RWPE1 (cell line): Measurements from ENCODE around the gene TPH2.

Experiments used
- CTCF ChIA-PET: fragments of 350-600 bp; sonication (Branson Sonifier 250); formaldehyde crosslinking; extraction: SDS; loops from one replicate; lab custom pipeline; 2021; lab: Yijun Ruan, JAX
- POLR2A ChIA-PET: fragments of 400-600 bp; formaldehyde crosslinking; extraction: SDS; loops from one replicate; lab custom pipeline; 2020; ENCODE audit warnings: antibody characterized with exemption; ENCODE audit not compliant: low non-redundant PET; lab: Yijun Ruan, JAX
- DNase-seq: peaks from one replicate; pipeline ENCODE4 v3.0.0; 2012; ENCODE audit warnings: low spot score
- H3K27ac ChIP-seq: fragments of 450-650 bp; 2 replicates; pipeline ENCODE4 v1.5.1; 2017
- TF ChIP-seq, protein P1 (sequence below): fragments of 450-650 bp; conservative IDR thresholded peaks from 2 replicates; pipeline ENCODE4 v1.5.1; 2017; ENCODE audit warnings: low read depth, mild to moderate bottlenecking

Gene TPH2

DNA sequence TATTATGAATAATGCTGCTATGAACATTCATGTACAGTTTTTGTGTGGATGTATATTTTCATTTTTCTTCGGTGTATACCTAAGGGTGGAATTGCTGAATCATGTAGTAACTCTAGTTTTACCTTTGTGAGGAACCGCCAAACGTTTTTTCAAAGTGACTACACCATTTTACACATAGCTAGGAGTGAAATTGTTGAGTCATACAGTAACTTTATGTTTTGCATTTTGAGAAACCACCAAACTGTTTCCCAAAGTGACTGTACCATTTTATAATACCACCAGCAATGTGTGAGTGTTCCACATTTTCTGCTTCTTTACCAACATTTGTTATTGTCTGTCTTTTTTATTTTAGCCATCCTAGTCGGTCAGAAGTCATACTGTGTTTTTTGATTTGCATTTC is 3.1 kb upstream of the TPH2 start:
- H3K27ac ChIP-seq: no peak overlapping the region
- CTCF ChIA-PET: interaction anchor here (0.8 kb wide), 1 partner anchor 27 kb away, joined by 3 read pairs; no protein-coding TSS in a partner anchor
- DNase-seq: no peak
- TF ChIP-seq, protein P1, sequence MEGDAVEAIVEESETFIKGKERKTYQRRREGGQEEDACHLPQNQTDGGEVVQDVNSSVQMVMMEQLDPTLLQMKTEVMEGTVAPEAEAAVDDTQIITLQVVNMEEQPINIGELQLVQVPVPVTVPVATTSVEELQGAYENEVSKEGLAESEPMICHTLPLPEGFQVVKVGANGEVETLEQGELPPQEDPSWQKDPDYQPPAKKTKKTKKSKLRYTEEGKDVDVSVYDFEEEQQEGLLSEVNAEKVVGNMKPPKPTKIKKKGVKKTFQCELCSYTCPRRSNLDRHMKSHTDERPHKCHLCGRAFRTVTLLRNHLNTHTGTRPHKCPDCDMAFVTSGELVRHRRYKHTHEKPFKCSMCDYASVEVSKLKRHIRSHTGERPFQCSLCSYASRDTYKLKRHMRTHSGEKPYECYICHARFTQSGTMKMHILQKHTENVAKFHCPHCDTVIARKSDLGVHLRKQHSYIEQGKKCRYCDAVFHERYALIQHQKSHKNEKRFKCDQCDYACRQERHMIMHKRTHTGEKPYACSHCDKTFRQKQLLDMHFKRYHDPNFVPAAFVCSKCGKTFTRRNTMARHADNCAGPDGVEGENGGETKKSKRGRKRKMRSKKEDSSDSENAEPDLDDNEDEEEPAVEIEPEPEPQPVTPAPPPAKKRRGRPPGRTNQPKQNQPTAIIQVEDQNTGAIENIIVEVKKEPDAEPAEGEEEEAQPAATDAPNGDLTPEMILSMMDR: no peak
- POLR2A ChIA-PET: no interaction called here

GRCh38 chr12:71940068-71940467 is 1.4 kb downstream of the TPH2 start:
- no peak for DNase-seq
- TF ChIP-seq, protein P1: no peak
- ChIA-PET POLR2A (no interaction called here), CTCF (no interaction called here)
- H3K27ac ChIP-seq: no peak overlapping the region

GRCh38 chr12:71941174-71941573 is 2.5 kb downstream of the TPH2 start:
- no peak overlapping the region for H3K27ac ChIP-seq
- CTCF ChIA-PET: no interaction called here
- TF ChIP-seq, protein P1: no peak
- DNase-seq: no peak
- POLR2A ChIA-PET: no interaction called here

DNA sequence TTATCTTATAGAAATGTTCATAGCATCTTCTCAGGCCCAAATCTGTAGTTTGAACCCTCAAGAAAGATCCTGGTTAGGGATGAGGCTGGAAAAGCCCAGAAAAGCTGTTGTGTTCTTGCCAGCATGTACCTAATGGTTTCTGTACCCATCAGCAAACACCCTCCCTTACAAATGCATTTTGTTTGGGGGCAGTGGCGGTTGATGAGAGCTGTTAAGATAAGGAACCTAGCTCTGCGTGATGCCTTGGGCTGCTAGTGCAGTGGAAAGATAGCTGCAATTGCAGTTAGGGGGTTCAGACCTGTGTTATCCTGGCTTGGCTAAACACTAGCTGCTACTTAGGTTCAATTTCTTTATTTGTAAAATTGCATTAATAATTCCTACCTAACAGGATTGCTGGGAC is 3.6 kb downstream of the TPH2 start:
- no peak for DNase-seq
- CTCF ChIA-PET: no interaction called here
- TF ChIP-seq, protein P1: no peak
- H3K27ac ChIP-seq: no peak overlapping the region
- POLR2A ChIA-PET: no interaction called here

- DNase-seq: no peak
- POLR2A ChIA-PET: no interaction called here
- H3K27ac ChIP-seq: no peak overlapping the region
- TF ChIP-seq, protein P1: no peak
- CTCF ChIA-PET: no interaction called here
These were observed 4.1 kb downstream of the TPH2 start for GRCh38 chr12:71942703-71943102.

DNA sequence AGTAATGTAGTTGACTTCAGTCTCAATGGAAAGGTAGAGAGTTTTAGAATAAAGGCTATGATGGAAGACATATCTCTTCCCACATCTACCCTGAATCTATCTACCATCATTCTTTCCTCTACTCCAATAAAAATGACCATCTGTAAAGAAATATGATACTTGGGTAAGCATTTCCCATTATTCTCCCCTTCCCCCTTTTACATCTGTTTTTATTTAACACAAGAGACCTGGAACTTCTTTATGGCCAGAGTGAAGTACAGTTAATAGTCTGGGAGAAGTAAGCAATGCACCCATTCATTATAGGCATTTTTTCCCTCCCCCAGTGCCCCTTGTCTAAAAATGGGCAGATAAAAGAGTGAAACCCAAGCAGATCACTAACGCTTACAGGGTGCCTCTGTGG is 6.5 kb downstream of the TPH2 start:
- H3K27ac ChIP-seq: no peak overlapping the region
- CTCF ChIA-PET: no interaction called here
- TF ChIP-seq, protein P1: no peak
- DNase-seq: no peak
- POLR2A ChIA-PET: no interaction called here

GRCh38 chr12:71945883-71946282 is 7.2 kb downstream of the TPH2 start:
- TF ChIP-seq, protein P1: no peak
- no peak for DNase-seq
- H3K27ac ChIP-seq: no peak overlapping the region
- POLR2A ChIA-PET: no interaction called here
- CTCF ChIA-PET: no interaction called here
